PC-3 (cell line): ENCODE results near the gene ARHGAP19. TPM values are rescaled to one million over a fixed set of nuclear protein-coding genes. Genes with fewer than 3 reads are reported as not detected.
A peak's percentile ranks its signal among the peaks of the same experiment; 100 is the strongest.

Source experiments
- ATAC-seq: fragments of 200-7000 bp; cut with Tn5 transposase; 2 replicates; pipeline ENCODE4 v1.9.1; 2020; ENCODE audit warnings: mild to moderate bottlenecking, moderate library complexity
- BruUV-seq: library from RNA; stranded (reverse); fragments of 400-500 nt; replicated peaks from 2 replicates; lab custom pipeline; 2021; lab: Mats Ljungman, UMichigan
- CTCF ChIA-PET: fragments of 300-600 bp; sonication (Branson Sonifier 250); formaldehyde crosslinking; loops from one replicate; lab custom pipeline; 2022; ENCODE audit warnings: antibody characterized with exemption; lab: Charles Lee
- POLR2A ChIA-PET: fragments of 300-600 bp; sonication (Branson Sonifier 250); formaldehyde crosslinking; loops from one replicate; lab custom pipeline; 2022; ENCODE audit warnings: antibody characterized with exemption; ENCODE audit not compliant: unreplicated experiment; lab: Charles Lee
- DNase-seq: peaks from one replicate; pipeline ENCODE4 v3.0.0-alpha.2; 2015
- H2AFZ ChIP-seq: fragments of 300-600 bp; sonication (generic); 2 replicates; pipeline ENCODE4 v1.6.0; 2016; ENCODE audit warnings: antibody characterized with exemption, low read length
- H3F3A ChIP-seq: fragments of 300-600 bp; sonication (generic); one replicate; pipeline ENCODE4 v1.6.0; 2017; ENCODE audit warnings: antibody characterized with exemption, low read length, control low read depth, mild to moderate bottlenecking; ENCODE audit not compliant: unreplicated experiment
- H3K27ac ChIP-seq: fragments of 300-600 bp; sonication (generic); 2 replicates; pipeline ENCODE4 v1.5.1; 2016; ENCODE audit warnings: mild to moderate bottlenecking, low read length
- H3K27me3 ChIP-seq: fragments of 300-600 bp; sonication (generic); 2 replicates; pipeline ENCODE4 v1.6.1; 2016; ENCODE audit warnings: low read length, mixed read lengths
- H3K36me3 ChIP-seq: fragments of 300-600 bp; sonication (generic); 2 replicates; pipeline ENCODE4 v1.6.1; 2016; ENCODE audit warnings: low read depth, mixed run types, low read length, mixed read lengths
- H3K4me1 ChIP-seq: fragments of 300-600 bp; sonication (generic); 2 replicates; pipeline ENCODE4 v1.5.1; 2016; ENCODE audit warnings: low read length; ENCODE audit not compliant: insufficient read depth
- H3K4me2 ChIP-seq: fragments of 300-600 bp; sonication (generic); 2 replicates; pipeline ENCODE4 v1.6.0; 2016; ENCODE audit warnings: low read length
- H3K4me3 ChIP-seq: fragments of 300-600 bp; sonication (generic); 2 replicates; pipeline ENCODE4 v1.5.1; 2016; ENCODE audit warnings: mild to moderate bottlenecking, low read length, mixed read lengths
- H3K79me2 ChIP-seq: fragments of 300-600 bp; sonication (generic); 2 replicates; pipeline ENCODE4 v1.6.1; 2017; ENCODE audit warnings: low read length, mixed read lengths
- H3K9ac ChIP-seq: fragments of 300-600 bp; sonication (generic); 2 replicates; pipeline ENCODE4 v1.6.0; 2016; ENCODE audit warnings: mild to moderate bottlenecking, low read length
- H3K9me2 ChIP-seq: fragments of 300-600 bp; sonication (generic); replicated peaks from 2 replicates; pipeline ENCODE4 v1.6.1; 2016; ENCODE audit warnings: mixed run types, low read length, mixed read lengths
- H3K9me3 ChIP-seq: fragments of 300-600 bp; sonication (generic); 2 replicates; pipeline ENCODE4 v1.6.1; 2016; ENCODE audit warnings: low read length, mixed read lengths
- H4K20me1 ChIP-seq: fragments of 300-600 bp; sonication (generic); 2 replicates; pipeline ENCODE4 v1.6.1; 2016; ENCODE audit warnings: low read length, mixed read lengths
- CTCF ChIP-seq: fragments of 300-600 bp; sonication (generic); conservative IDR thresholded peaks from 2 replicates; pipeline ENCODE4 v1.5.1; 2017; ENCODE audit warnings: antibody characterized with exemption, low read depth, mild to moderate bottlenecking, low read length
- EZH2 ChIP-seq: fragments of 300-600 bp; sonication (generic); IDR thresholded peaks from one replicate; pipeline ENCODE4 v1.6.1; 2017; ENCODE audit warnings: antibody characterized with exemption, mild to moderate bottlenecking, low read length; ENCODE audit not compliant: unreplicated experiment
- EZH2phosphoT487 ChIP-seq: fragments of 300-600 bp; sonication (generic); IDR thresholded peaks from 2 replicates; pipeline ENCODE4 v1.6.1; 2018; ENCODE audit warnings: mild to moderate bottlenecking, antibody characterized with exemption, low read length, borderline replicate concordance
- intact Hi-C: fragments of 100-400 bp; cut with micrococcal nuclease; formaldehyde crosslinking; loops from 2 replicates; pipeline ENCODE4 v1.9.0; 2023
- total RNA-seq: library from RNA; depleted of rRNA; stranded (reverse); fragments of >200 nt; gene quantifications from 2 replicates; pipeline ENCODE4 v1.2.3, GENCODE V29; 2014

The ARHGAP19 gene
- total RNA-seq, 1 experiment from 2014 or later = 9.8 TPM

DNA sequence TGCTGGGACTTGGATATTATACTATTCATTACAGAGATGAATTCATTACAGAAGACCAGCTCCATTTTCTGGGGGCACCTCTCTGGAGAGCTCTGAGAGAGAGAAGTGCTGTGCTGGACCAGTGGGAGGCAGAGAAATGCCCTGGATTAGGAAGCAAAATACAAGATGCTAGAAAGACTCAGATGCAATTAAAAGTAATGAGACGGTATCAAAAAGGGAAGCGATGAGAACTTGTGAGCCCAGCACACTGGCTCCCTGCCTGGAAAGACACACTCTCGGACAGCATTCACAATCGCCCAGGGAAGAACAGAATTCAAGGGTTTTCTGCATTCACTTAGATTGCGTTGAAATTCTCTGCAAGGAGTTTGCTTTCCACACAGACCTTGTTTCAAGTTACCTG lies 45.6 kb upstream of the ARHGAP19 start:
- no peak overlapping the region for H2AFZ ChIP-seq
- no peak overlapping the region for H3K4me3 ChIP-seq
- ChIA-PET POLR2A (interaction anchor here (0.6 kb wide), 1 partner anchor 90 kb away, joined by 3 read pairs; no protein-coding TSS in a partner anchor), CTCF (no interaction called here)
- no peaks in the 10 kb centered on the region for H3K9me3 ChIP-seq
- H3K9me2 ChIP-seq = no peaks in the 10 kb centered on the region
- H3F3A ChIP-seq = no peaks in the 10 kb centered on the region
- no peak for TF ChIP-seq EZH2
- no peak for TF ChIP-seq EZH2phosphoT487
- TF ChIP-seq CTCF = no peak
- H3K79me2 ChIP-seq = peaks cover 9% of the 10 kb centered on the region
- H3K36me3 ChIP-seq = no peaks in the 10 kb centered on the region
- no peaks in the 10 kb centered on the region for H4K20me1 ChIP-seq
- DNase-seq (no peak), ATAC-seq (no peak)
- peaks cover 20% of the 10 kb centered on the region for H3K4me1 ChIP-seq
- H3K27me3 ChIP-seq = no peaks in the 10 kb centered on the region
- no TSS peak for BruUV-seq
- intact Hi-C loops = no loop called here
- no peak overlapping the region for H3K9ac ChIP-seq
- no peak overlapping the region for H3K27ac ChIP-seq
- peak overlapping the region; percentile 81; the same call in 1 of the 2 replicates for H3K4me2 ChIP-seq

DNA sequence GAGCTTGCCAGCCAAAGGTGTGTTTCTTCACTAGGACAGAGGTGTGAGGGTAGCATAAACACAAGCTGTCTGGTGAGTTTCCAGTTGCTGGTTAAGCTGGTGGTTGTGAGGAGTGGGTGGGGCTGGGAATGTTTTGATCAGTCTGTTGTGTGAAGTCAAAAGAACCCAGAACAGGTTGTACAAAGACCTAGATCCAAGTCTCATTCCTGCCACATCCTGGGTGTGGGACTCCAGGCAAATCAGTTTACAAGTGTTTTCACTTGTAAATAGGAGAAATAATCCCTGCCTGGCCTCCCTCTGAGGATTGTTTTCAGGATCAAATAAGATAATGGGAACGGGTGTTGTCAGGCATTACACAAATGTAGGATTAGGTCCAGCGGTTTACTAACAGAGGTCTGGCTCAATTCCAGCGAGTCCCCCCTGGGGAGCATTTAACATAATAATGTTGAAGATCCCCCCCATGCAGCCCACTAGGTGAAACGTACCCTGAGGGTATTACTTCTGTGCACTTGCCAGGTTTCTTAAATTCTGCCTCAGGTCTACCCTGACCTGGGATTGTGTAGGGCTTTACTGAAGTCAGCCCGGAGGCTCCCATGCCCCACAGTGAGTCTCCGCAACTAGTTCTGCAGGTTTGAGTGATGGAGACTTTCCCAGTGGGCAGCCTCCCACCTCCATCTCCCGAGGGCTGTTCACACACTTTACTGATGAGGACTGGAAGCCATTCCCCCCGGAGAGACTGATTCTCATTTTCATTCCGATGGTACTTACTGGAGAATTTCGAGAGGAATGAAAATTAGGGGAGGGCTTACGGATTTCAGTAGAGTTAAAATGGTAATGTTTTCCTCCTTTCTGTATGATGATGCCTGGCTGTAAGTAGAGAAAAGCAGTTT lies 44.8 kb upstream of the ARHGAP19 start:
- Histone ChIP-seq H3K79me2 (peaks cover 18% of the 10 kb centered on the region), H2AFZ (peak overlapping the region; percentile 38; the same call in 1 of the 2 replicates), H3K27me3 (no peaks in the 10 kb centered on the region), H3K4me1 (peaks cover 20% of the 10 kb centered on the region), H3K9me3 (no peaks in the 10 kb centered on the region), H3K9me2 (no peaks in the 10 kb centered on the region), H3K9ac (peak overlapping the region; percentile 45; the same call in 1 of the 2 replicates), H4K20me1 (0 out of 2 replicates have a peak, but pooled peaks cover 3% of the 10 kb centered on the region), H3K4me3 (peak overlapping the region; percentile 45; the same call in 1 of the 2 replicates), H3K4me2 (peak overlapping the region; percentile 81), H3F3A (no peaks in the 10 kb centered on the region), H3K27ac (peak overlapping the region; percentile 59), H3K36me3 (no peaks in the 10 kb centered on the region)
- POLR2A ChIA-PET = interaction anchor here (0.6 kb wide), 1 partner anchor 90 kb away, joined by 3 read pairs; no protein-coding TSS in a partner anchor
- TF ChIP-seq EZH2phosphoT487 (no peak), CTCF (no peak), EZH2 (no peak)
- intact Hi-C loops = no loop called here
- ATAC-seq (peak; percentile 26), DNase-seq (peak; percentile 60)
- CTCF ChIA-PET = interaction anchor here (0.6 kb wide), 1 partner anchor 59 kb away, joined by 3 read pairs; no protein-coding TSS in a partner anchor
- no TSS peak for BruUV-seq

DNA sequence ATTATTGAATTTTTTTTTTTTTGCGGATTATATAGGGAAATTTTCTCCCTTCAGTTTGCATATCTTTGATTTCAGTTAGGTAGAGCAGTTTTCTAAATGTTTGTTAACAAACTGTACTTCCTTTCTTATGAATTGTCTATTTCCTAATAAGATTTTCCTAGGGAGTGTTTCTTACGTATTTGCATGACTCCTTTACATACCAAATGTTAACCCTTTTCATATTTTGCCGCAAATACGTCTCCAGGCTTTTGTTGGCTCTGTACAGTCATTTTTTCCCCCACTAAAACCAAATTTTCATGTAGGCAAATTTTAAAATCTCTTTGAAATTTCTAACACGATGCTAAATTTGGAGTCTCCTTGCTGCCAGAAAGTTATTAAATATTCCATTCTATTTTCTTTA lies 44.0 kb upstream of the ARHGAP19 start:
- peaks cover 25% of the 10 kb centered on the region for H3K79me2 ChIP-seq
- intact Hi-C loops = no loop called here
- H3K9me3 ChIP-seq = no peaks in the 10 kb centered on the region
- POLR2A ChIA-PET = no interaction called here
- 0 out of 2 replicates have a peak, but pooled peaks cover 6% of the 10 kb centered on the region for H4K20me1 ChIP-seq
- H3K27ac ChIP-seq = peak overlapping the region; percentile 59
- ATAC-seq (no peak), DNase-seq (no peak)
- BruUV-seq = no TSS peak
- H3K4me1 ChIP-seq = peaks cover 24% of the 10 kb centered on the region
- CTCF ChIA-PET = no interaction called here
- no peaks in the 10 kb centered on the region for H3K9me2 ChIP-seq
- TF ChIP-seq EZH2phosphoT487 = no peak
- TF ChIP-seq EZH2 = no peak
- TF ChIP-seq CTCF = no peak
- peak overlapping the region; percentile 81 for H3K4me2 ChIP-seq
- H3K9ac ChIP-seq = peak overlapping the region; percentile 45; the same call in 1 of the 2 replicates
- H3K27me3 ChIP-seq = no peaks in the 10 kb centered on the region
- H3K4me3 ChIP-seq = peak overlapping the region; percentile 45; the same call in 1 of the 2 replicates
- no peak overlapping the region for H2AFZ ChIP-seq
- H3F3A ChIP-seq = no peaks in the 10 kb centered on the region
- H3K36me3 ChIP-seq = no peaks in the 10 kb centered on the region
